Globus pallidus (tissue), 1 donor: Measurements from ENCODE around the gene KCNH2.
"Not testable (repeated sequence)": the region's sequence is repeated elsewhere in the genome, so short reads cannot be mapped to it uniquely, and the experiment has no call there.

ENCODE experiments used
- DNase-seq: peaks from one replicate; pipeline ENCODE4 v3.0.0-alpha.2; 2015; ENCODE audit warnings: low spot score

KCNH2 gene

DNA sequence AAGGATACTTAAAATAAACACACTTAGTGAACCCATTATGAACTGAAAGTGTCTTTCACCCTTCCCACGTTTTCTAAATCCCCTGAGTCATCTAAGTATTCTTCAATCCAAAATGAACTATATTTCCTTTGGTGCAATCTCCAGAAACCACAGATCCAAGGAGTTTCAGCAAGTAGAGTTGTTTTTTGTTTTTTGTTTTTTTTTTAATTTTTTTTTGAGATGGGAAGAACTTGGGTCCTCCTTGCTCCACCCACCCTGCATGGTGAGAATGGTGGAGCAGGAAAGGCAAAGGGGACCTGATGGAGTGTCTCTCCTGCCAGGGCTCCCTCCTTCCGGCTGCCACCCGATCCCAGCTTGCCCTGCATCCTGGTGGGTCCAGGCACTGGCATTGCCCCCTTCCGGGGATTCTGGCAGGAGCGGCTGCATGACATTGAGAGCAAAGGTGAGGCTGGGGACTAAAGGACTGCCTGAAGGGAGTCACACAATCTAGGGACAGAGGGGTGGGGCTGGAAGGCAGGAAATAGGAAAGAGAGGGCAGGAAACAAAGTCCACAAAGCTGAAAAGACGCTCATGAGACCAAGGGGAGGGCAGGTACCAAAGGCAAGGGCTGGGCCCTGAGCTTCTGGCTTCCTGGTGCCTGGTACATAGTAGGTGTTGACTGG lies 34.0 kb upstream of the KCNH2 start:
- no peak for DNase-seq

GRCh38 chr7:151011616-151012015 lies 33.5 kb upstream of the KCNH2 start:
- DNase-seq: not testable (repeated sequence)

DNA sequence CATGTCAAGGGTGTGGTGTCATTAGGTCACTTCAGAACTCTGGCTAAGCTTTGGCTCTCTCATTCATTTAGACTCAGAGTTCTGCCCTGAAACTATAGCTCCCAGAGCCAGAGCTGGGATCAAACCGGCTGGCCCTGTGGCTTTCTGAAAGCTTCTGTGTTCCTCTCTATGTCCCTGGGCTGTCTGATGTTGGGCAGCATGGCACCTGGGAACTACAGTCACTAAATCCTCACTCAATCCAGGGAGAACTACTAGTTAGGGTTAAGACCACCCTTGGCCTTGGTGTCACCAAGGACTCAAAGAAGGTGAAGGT lies 32.9 kb upstream of the KCNH2 start:
- DNase-seq: no peak

GRCh38 chr7:151010307-151011096 lies 32.4 kb upstream of the KCNH2 start:
- no peak for DNase-seq

GRCh38 chr7:151010037-151010306 lies 31.9 kb upstream of the KCNH2 start:
- DNase-seq: no peak

- DNase-seq: no peak
Observed at GRCh38 chr7:151009327-151010036, 31.4 kb upstream of the KCNH2 start.

GRCh38 chr7:151008511-151009323 lies 30.6 kb upstream of the KCNH2 start:
- DNase-seq: no peak

DNA sequence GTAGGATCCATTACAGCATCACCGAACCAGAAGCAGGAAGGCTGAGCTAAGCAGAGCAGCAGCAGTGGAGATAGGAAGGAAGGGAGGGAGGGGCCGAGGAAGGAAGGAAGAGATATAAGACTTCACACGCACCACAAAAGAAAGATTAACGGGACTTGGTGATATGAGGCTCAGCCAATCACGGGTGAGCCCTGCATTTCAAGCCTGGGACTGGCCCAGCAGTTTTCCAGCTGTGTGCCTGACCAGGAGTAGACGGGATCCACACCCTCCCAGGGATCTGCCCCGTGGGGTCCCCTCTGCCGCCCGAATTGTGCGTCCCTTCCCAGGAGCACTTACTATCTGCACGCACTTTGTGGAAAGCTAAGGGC lies 30.0 kb upstream of the KCNH2 start:
- DNase-seq: no peak

DNA sequence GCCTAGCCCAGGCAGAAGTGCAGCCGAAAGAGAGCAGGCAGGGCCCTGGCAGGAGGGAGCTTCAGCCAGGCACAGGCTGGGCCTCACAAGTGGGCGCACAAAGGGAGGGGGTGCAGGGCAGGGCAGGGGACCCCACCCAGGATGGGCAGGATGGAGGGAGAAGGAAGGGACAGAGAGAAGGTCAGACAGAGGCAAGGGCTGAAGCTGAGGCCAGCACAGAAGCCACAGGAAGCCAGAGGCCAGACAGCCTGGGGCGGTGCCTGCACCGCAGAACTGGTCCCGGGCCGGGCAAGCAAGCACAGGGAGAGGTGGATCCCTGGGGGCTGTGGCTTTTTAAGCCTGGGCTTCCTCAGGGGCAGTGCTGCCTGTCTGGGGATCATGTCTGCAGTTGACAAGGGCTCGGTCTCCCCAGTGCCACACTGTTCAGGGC lies 29.4 kb upstream of the KCNH2 start:
- DNase-seq: no peak

DNA sequence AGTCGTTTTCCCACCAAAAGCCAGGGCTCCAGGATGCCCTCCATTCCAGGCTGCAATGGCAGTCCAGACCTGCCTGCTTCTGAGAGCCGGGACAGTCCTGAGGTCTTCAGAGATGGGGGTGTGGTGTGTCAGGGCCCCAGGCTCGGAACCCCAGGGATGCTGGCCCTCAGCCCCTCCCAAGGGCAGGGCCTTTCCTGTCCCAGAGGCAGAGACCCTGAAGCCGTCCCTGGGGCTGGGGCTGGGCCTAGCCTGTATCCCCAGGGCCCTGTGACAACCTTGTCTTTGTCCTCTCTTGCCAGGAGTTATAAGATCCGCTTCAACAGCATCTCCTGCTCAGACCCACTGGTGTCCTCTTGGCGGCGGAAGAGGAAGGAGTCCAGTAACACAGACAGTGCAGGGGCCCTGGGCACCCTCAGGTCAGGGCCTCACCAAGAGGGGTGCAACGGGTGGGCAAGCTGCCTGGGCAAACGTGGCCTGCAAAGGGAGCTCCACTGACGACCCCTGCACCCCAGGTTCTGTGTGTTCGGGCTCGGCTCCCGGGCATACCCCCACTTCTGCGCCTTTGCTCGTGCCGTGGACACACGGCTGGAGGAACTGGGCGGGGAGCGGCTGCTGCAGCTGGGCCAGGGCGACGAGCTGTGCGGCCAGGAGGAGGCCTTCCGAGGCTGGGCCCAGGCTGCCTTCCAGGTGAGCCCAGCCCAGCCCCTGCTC lies 28.6 kb upstream of the KCNH2 start:
- no peak for DNase-seq

DNA sequence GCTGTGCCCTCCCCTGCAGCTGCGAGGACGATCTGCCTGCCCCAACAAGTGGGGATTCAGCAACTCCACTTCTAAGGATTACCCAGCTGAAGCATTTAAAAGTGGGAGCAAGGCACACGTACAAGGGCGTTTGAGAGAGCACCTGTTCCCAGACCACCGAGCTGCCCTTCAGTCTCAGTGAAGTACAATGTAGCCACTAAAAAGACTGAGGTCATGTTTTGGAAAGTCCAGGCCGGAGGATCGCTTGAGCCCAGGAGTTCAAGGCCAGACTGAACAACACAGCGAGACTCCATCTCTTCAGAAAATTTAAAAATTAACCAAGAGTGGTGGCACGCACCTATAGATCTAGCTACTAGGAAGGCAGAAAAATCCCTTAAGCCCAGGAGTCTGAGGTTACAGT lies 27.4 kb upstream of the KCNH2 start:
- DNase-seq: no peak

- no peak for DNase-seq
Observed at GRCh38 chr7:151003572-151003971, 25.5 kb upstream of the KCNH2 start.

- no peak for DNase-seq
Observed at GRCh38 chr7:151001546-151001945, 23.4 kb upstream of the KCNH2 start.

DNA sequence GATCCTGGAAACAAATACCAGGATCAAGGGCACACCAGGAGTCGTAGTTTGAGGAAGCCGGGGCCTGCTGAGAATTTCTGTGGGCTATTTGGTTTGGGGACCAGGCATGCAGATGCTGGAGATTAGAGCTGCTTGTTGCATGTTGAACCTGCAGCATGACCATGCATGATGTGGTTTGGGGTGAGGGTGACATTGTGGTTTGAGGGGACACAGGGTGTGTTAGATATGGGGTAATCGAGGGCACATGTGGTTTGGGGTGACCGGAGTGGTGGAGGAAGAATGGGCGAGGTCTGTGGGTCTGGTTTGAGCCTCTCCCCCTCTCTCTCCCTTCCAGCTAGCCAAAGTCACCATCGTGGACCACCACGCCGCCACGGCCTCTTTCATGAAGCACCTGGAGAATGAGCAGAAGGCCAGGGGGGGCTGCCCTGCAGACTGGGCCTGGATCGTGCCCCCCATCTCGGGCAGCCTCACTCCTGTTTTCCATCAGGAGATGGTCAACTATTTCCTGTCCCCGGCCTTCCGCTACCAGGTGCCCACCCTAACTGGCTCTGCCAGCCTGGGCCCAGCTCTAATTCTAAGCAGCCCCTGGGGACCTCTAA lies 22.9 kb upstream of the KCNH2 start:
- no peak for DNase-seq

DNA sequence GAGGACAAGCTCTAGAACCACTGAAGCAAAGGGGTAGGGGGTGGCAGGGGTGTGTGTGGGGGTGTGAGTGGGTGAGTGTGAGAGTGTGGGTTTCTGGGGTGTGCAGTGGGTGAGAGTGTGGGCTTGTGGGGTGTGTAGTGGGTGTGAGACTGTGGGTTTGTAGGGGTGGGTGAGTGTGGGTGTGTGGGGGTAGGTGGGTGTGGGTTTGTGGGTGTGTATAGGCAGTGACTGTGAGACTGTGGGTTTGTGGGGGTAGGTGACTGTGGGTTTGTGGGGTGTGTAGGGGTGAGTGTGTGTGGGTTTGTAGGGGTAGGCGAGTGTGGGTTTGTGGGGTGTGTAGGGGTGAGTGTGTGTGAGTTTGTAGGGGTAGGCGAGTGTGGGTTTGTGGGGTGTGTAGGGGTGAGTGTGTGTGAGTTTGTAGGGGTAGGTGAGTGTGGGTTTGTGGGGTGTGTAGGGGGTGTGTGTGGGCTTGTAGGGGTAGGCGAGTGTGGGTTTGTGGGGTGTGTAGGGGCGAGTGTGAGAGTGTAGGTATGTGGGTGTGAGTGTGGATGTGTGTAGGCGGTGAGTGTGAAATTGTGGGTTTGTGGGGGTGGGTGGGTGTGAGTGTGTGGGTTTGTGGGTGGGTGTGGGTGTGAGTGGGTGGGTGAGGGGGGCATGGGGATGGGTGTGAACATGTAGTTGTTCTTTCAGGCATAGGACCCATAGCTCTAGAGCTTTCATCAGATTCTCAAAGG lies 21.5 kb upstream of the KCNH2 start:
- DNase-seq: no peak

GRCh38 chr7:150999001-150999400 lies 20.9 kb upstream of the KCNH2 start:
- no peak for DNase-seq

DNA sequence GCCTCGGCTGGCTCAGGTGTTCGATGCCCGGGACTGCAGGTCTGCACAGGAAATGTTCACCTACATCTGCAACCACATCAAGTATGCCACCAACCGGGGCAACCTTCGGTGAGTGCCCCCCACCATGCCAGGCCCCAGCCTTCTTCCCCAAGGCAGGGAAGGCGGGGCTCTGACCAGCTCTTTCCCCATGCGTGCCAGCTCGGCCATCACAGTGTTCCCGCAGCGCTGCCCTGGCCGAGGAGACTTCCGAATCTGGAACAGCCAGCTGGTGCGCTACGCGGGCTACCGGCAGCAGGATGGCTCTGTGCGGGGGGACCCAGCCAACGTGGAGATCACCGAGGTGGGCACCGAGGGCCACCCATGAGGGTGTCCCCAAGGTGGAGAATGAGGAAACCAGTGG lies 20.2 kb upstream of the KCNH2 start:
- DNase-seq: no peak

GRCh38 chr7:150997817-150998216 lies 19.7 kb upstream of the KCNH2 start:
- DNase-seq: no peak

- DNase-seq: no peak
Observed at GRCh38 chr7:150997075-150997511, 19.0 kb upstream of the KCNH2 start.

DNA sequence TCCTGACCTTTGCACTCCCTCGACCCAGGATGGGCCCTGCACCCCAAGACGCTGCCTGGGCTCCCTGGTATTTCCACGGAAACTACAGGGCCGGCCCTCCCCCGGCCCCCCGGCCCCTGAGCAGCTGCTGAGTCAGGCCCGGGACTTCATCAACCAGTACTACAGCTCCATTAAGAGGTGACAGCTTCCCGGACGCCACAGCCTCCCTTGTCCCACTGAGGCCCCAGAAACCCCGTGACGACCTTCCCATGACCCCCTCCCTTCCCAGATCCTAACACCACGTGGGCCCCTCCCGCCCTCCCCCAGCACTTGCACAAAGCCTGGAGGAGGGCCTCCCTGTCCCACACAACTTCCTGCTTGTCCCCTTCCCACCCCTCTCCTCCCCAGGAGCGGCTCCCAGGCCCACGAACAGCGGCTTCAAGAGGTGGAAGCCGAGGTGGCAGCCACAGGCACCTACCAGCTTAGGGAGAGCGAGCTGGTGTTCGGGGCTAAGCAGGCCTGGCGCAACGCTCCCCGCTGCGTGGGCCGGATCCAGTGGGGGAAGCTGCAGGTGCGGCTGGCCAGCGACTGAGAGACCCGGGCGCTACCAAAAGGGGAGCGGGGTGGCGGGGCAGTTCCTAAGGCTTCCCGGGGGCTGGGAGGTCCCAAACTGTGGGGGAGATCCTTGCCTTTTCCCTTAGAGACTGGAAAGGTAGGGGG lies 18.4 kb upstream of the KCNH2 start:
- DNase-seq: no peak
